ENCODE results near the gene KDM2B.

KDM2B gene

GRCh38 chr12:121580959-121581685 lies at the start of gene KDM2B:
KDM2B (minus strand) TSS chr12:121581023; CDS start chr12:121580911, 112 bp downstream.
- peak; percentile 19 for TF ChIP-seq CTCF (conservative IDR thresholded peaks at IDR 0.05; ENCODE audit: low read depth, low read length)
- DNase-seq (ENCODE audit: low read depth), result no peak

GRCh38 chr12:121628536-121628935 lies 47.7 kb upstream of the KDM2B start:
- no peak for TF ChIP-seq CTCF (conservative IDR thresholded peaks at IDR 0.05; ENCODE audit: low read depth, low read length)
- no peak overlapping the region for H3K4me3 ChIP-seq (ENCODE audit: low read length)
- DNase-seq (ENCODE audit: low read depth), result no peak

More at GRCh38 chr12:121580959-121581685, at the start of gene KDM2B:
- H3K4me3 ChIP-seq (ENCODE audit: low read length), result peak within 1 kb of the TSS; percentile 69

- peak overlapping the region; percentile 23 for H3K4me3 ChIP-seq (ENCODE audit: low read length)
- no peak for TF ChIP-seq CTCF (conservative IDR thresholded peaks at IDR 0.05; ENCODE audit: low read depth, low read length)
- DNase-seq (ENCODE audit: low read depth), result no peak
Observed at GRCh38 chr12:121628037-121628436, 47.2 kb upstream of the KDM2B start.

GRCh38 chr12:121626853-121627640 lies 46.2 kb upstream of the KDM2B start:
- DNase-seq (ENCODE audit: low read depth), result no peak
- peak overlapping the region; percentile 62 for H3K4me3 ChIP-seq (ENCODE audit: low read length)
- peak; percentile 18 for TF ChIP-seq CTCF (conservative IDR thresholded peaks at IDR 0.05; ENCODE audit: low read depth, low read length)

- H3K4me3 ChIP-seq (ENCODE audit: low read length), result peak within 1 kb of the TSS; percentile 62
- peak; percentile 77 for DNase-seq (ENCODE audit: low read depth)
- no peak for TF ChIP-seq CTCF (conservative IDR thresholded peaks at IDR 0.05; ENCODE audit: low read depth, low read length)
Observed at GRCh38 chr12:121626087-121626852, 45.4 kb upstream of the KDM2B start, which contains the start of gene ORAI1. ORAI1 (plus strand) TSS chr12:121626530.

GRCh38 chr12:121620333-121620891 lies 39.6 kb upstream of the KDM2B start:
- no peak for DNase-seq (ENCODE audit: low read depth)
- TF ChIP-seq CTCF (conservative IDR thresholded peaks at IDR 0.05; ENCODE audit: low read depth, low read length), result no peak
- no peak overlapping the region for H3K4me3 ChIP-seq (ENCODE audit: low read length)
